HEK293T (cell line): ENCODE results near the gene RASSF5.

ENCODE experiments used
- BHLHE40 ChIP-seq: fragments of 450-650 bp; IDR thresholded peaks from 2 replicates; pipeline ENCODE4 v1.6.1; 2016; ENCODE audit warnings: mild to moderate bottlenecking, moderate library complexity, borderline replicate concordance
- CTBP1 ChIP-seq: fragments of 450-650 bp; IDR thresholded peaks from 2 replicates; pipeline ENCODE4 v1.6.1; 2016; ENCODE audit warnings: borderline replicate concordance
- FOXM1 ChIP-seq: fragments of 450-650 bp; IDR thresholded peaks from 2 replicates; pipeline ENCODE4 v1.6.1; 2017; ENCODE audit warnings: mild to moderate bottlenecking, borderline replicate concordance
- HDGF ChIP-seq: fragments of 450-650 bp; IDR thresholded peaks from 2 replicates; pipeline ENCODE4 v1.6.1; 2017; ENCODE audit warnings: antibody characterized with exemption, borderline replicate concordance
- SP1 ChIP-seq: fragments of 450-650 bp; IDR thresholded peaks from 2 replicates; pipeline ENCODE4 v1.6.1; 2017
- SUZ12 ChIP-seq: fragments of 450-650 bp; IDR thresholded peaks from 2 replicates; pipeline ENCODE4 v1.6.1; 2016; ENCODE audit warnings: mild to moderate bottlenecking
- TARDBP ChIP-seq: fragments of 450-650 bp; IDR thresholded peaks from 2 replicates; pipeline ENCODE4 v1.6.1; 2016

- TF ChIP-seq FOXM1 (no peak), SUZ12 (no peak), SP1 (no peak), BHLHE40 (no peak), TARDBP (no peak), HDGF (no peak), CTBP1 (no peak)
Measured at GRCh38 chr1:206496131-206496793, 11.1 kb upstream of the RASSF5 start.
